CD8-positive, alpha-beta memory T cell (primary cell): Measurements from ENCODE around the gene ZNF239. TPM values are rescaled to one million over a fixed set of nuclear protein-coding genes. Genes with fewer than 3 reads are reported as not detected.
A peak's percentile ranks its signal among the peaks of the same experiment; 100 is the strongest.
"Not testable (repeated sequence)": the region's sequence is repeated elsewhere in the genome, so short reads cannot be mapped to it uniquely, and the experiment has no call there.

Source experiments
- CTCF ChIA-PET: fragments of 350-600 bp; sonication (Branson Sonifier 250); formaldehyde crosslinking; loops from one replicate; lab custom pipeline; 2021; ENCODE audit warnings: antibody characterized with exemption; lab: Charles Lee
- POLR2A ChIA-PET: fragments of 350-600 bp; sonication (Branson Sonifier 250); formaldehyde crosslinking; loops from one replicate; lab custom pipeline; 2021; ENCODE audit warnings: antibody characterized with exemption; lab: Charles Lee
- DNase-seq, 5 donors: peaks; one replicate each; pipeline versions ENCODE4 v3.0.0 to v3.0.0-alpha.2; 2020 to 2022; ENCODE audit warnings: mixed read lengths in 1 of 5
- H3K27ac ChIP-seq: one replicate; pipeline ENCODE4 v1.7.0; 2013; ENCODE audit warnings: low read depth, mild to moderate bottlenecking, low read length, moderate library complexity
- H3K27me3 ChIP-seq: 2 replicates; pipeline ENCODE4 v1.7.0; 2013; ENCODE audit warnings: low read length, mild to moderate bottlenecking; ENCODE audit not compliant: insufficient read depth, poor library complexity, severe bottlenecking
- H3K36me3 ChIP-seq: 2 replicates; pipeline ENCODE4 v1.7.0; 2013; ENCODE audit warnings: mild to moderate bottlenecking, low read length, moderate library complexity; ENCODE audit not compliant: insufficient read depth
- H3K4me1 ChIP-seq: 2 replicates; pipeline ENCODE4 v1.7.0; 2013; ENCODE audit warnings: mild to moderate bottlenecking, low read length, moderate library complexity; ENCODE audit not compliant: insufficient read depth
- H3K4me3 ChIP-seq: 2 replicates; pipeline ENCODE4 v1.7.0; 2013; ENCODE audit warnings: mild to moderate bottlenecking, low read length
- H3K9me3 ChIP-seq: 2 replicates; pipeline ENCODE4 v1.7.0; 2013; ENCODE audit warnings: mild to moderate bottlenecking, low read length
- H3K27ac Mint-ChIP-seq, 8 donors: one replicate each; pipeline ENCODE4 v1.8.0; 2020 to 2021; ENCODE audit warnings: mixed read lengths in 8 of 8, mild to moderate bottlenecking in 6 of 8, inconsistent platforms in 3 of 8, moderate library complexity in 3 of 8
- H3K27me3 Mint-ChIP-seq, 2 donors: one replicate each; pipeline ENCODE4 v1.8.0; 2020 to 2021; ENCODE audit warnings: mixed read lengths in 2 of 2, mild to moderate bottlenecking in 1 of 2, moderate library complexity in 1 of 2
- H3K36me3 Mint-ChIP-seq, 3 donors: one replicate each; pipeline ENCODE4 v1.8.0; 2020 to 2021; ENCODE audit warnings: mixed read lengths in 3 of 3, inconsistent platforms in 1 of 3, mild to moderate bottlenecking in 1 of 3
- H3K4me1 Mint-ChIP-seq, 3 donors: one replicate each; pipeline ENCODE4 v1.8.0; 2020 to 2021; ENCODE audit warnings: mixed read lengths in 3 of 3, inconsistent platforms in 1 of 3, mild to moderate bottlenecking in 1 of 3
- H3K4me3 Mint-ChIP-seq, 7 donors: one replicate each; pipeline ENCODE4 v1.8.0; 2020 to 2021; ENCODE audit warnings: mixed read lengths in 7 of 7, mild to moderate bottlenecking in 6 of 7, moderate library complexity in 4 of 7, inconsistent platforms in 2 of 7
- H3K9me3 Mint-ChIP-seq, 5 donors: one replicate each; pipeline ENCODE4 v1.8.0; 2020 to 2022; ENCODE audit warnings: mixed read lengths in 5 of 5, mild to moderate bottlenecking in 3 of 5, moderate library complexity in 2 of 5, inconsistent platforms in 1 of 5
- polyA plus RNA-seq: library from polyadenylated mRNA; unstranded; fragments of 300-500 nt; fragmentation: Illumina TruSeq; gene quantifications from one replicate; pipeline ENCODE4 v1.2.3, GENCODE V29; 2021
- total RNA-seq, 2 experiments: library from RNA; stranded (reverse); gene quantifications; one replicate each; pipeline ENCODE4 v1.2.3, GENCODE V29; 2021

ZNF239 gene
- total and polyA plus RNA-seq, 3 experiments from 2014 or later: 0.90 to 1.6 (median 1.4) TPM

DNA sequence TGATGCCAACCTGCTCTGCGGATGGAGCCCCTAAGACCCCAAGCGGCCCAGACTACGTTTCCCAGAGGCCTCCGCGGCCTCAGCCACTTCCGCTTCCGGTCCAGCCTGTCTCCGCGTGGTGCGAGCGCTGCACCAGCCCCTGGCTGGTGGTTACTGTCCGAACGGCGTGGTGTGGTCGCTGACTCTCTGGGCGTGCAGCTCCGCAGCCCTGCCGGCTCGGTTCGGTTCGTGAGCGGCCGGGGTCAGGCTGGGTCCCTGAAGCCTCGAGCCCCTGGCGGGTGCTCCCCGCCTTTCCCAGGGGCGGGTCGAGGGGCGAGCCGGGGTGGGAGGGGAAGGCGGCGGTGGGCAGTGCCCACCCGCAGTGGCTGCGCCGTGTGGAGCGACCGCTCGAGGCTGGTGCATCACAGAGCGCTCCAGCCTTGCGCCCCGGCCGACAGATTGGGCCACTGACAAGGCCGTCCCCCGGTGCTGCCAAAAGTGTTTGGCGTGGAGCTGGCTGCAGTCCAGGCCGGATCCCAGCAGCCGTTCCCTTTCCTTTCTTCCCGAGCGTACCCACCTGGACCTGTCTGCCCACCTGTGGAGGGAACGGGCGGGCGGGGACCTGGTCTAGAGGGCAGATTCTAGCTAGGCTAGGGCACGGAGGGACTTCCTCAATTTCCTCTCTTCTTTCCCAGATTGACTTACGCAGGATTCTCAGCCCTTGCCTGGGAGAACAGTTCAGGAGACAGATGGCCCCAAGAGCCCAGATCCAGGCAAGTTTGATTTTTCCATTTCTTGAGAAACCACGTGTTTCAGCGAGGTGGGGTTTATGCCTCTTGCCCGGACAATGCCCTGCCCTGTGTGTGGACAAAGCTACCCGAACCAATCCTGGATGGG, 32.1 kb upstream of the ZNF239 start, which contains the start of gene ZNF485:
ZNF485 (plus strand) TSS at position 116 of the 876 bp plus-strand sequence; CDS start at position 729, 613 bp downstream.
- CTCF ChIA-PET: interaction anchor here (1.3 kb wide), 1 partner anchor 83 kb away, joined by 4 read pairs; no protein-coding TSS in a partner anchor
- peak; percentile 38 to 76 (median 54) for DNase-seq
- no peaks in the 10 kb centered on the region for H3K9me3 ChIP-seq
- H3K36me3 ChIP-seq: no peaks in the 10 kb centered on the region
- H3K4me1 ChIP-seq: peaks cover 13% of the 10 kb centered on the region
- H3K27ac Mint-ChIP-seq: peak within 1 kb of the TSS; percentile 62 to 88 (median 73)
- H3K9me3 Mint-ChIP-seq: no peaks in the 10 kb centered on the region
- H3K4me3 ChIP-seq: peak within 1 kb of the TSS; percentile 72
- peak within 1 kb of the TSS; percentile 51 for H3K27ac ChIP-seq
- H3K27me3 ChIP-seq: no peaks in the 10 kb centered on the region
- POLR2A ChIA-PET: interaction anchor here (1.1 kb wide), 1 partner anchor 32 kb away, joined by 5 read pairs; the partner anchor contains the start of gene ZNF239
- no peaks in the 10 kb centered on the region for H3K27me3 Mint-ChIP-seq
- peaks cover 14 to 28% (median 16%) of the 10 kb centered on the region in 3 donors for H3K36me3 Mint-ChIP-seq
- peak within 1 kb of the TSS; percentile 78 to 91 (median 83) for H3K4me3 Mint-ChIP-seq
- peaks cover 29 to 42% (median 33%) of the 10 kb centered on the region in 3 donors for H3K4me1 Mint-ChIP-seq

DNA sequence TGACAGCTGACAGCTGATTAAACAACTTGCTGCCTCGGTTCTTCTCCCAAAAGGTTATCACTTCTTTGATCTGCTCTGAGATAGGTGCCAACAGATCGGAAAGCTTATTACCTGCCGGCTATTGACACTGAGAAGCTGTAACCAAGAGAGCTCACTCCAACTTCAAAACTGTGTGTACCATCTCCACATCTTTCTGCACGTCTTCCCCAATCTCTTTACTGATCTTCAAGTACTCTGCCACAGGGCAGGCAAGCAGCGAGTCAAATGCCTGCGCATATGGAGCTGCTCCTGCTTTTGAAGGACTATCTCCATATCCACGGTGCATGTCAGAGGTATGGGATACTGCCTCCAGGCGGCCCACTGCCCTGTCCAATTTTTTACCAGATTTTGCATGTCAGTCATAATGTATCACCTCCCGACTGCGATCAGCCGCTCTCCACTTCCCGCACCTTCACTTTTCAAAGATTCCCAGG, 31.5 kb upstream of the ZNF239 start:
- Mint-ChIP-seq H3K27me3 (no peaks in the 10 kb centered on the region), H3K4me3 (peak overlapping the region; percentile 78 to 91 (median 83)), H3K36me3 (peaks cover 10 to 25% (median 12%) of the 10 kb centered on the region in 3 donors), H3K9me3 (no peaks in the 10 kb centered on the region), H3K4me1 (peaks cover 29 to 42% (median 33%) of the 10 kb centered on the region in 3 donors), H3K27ac (peak overlapping the region in 6 of 8 donors; percentile 62 to 88 (median 74))
- POLR2A ChIA-PET: interaction anchor here (1.0 to 1.1 kb wide), 2 partner anchors 31 to 43 kb away, joined by 3 to 5 read pairs; partner anchors contain the start of genes ZNF239 and ZNF32
- H3K9me3 ChIP-seq: no peaks in the 10 kb centered on the region
- CTCF ChIA-PET: interaction anchor here (1.3 kb wide), 1 partner anchor 84 kb away, joined by 4 read pairs; no protein-coding TSS in a partner anchor
- peaks cover 13% of the 10 kb centered on the region for H3K4me1 ChIP-seq
- no peak for DNase-seq
- H3K36me3 ChIP-seq: no peaks in the 10 kb centered on the region
- H3K27ac ChIP-seq: no peak overlapping the region
- peak overlapping the region; percentile 72 for H3K4me3 ChIP-seq
- H3K27me3 ChIP-seq: no peaks in the 10 kb centered on the region

GRCh38 chr10:43601576-43601975, 27.2 kb upstream of the ZNF239 start:
- H3K9me3 ChIP-seq, H3K4me3 ChIP-seq, H3K36me3 ChIP-seq, DNase-seq, H3K27me3 ChIP-seq, H3K27me3 Mint-ChIP-seq, H3K4me3 Mint-ChIP-seq, H3K36me3 Mint-ChIP-seq, H3K4me1 ChIP-seq, H3K27ac ChIP-seq, H3K27ac Mint-ChIP-seq, POLR2A ChIA-PET, H3K9me3 Mint-ChIP-seq, CTCF ChIA-PET: not testable (repeated sequence)
- peaks cover 13 to 22% (median 17%) of the 10 kb centered on the region in 3 donors for H3K4me1 Mint-ChIP-seq

DNA sequence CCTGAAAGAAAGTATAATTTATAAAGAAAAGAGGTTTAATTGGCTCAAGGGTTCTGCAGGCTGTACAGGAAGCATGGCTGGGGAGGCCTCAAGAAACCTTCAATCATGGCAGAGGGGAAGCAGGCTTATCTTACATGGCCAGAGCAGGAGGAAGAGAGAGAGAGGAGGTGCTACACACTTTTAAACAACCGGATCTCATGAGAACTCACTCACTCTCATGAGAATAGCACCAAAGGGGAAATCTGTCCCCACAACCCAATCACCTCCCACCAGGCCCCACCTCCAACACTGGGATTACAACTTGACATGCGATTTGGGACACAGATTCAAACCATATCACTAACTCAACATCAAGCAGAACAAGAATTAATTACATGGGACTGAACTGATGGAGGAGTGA, 24.9 kb upstream of the ZNF239 start:
- Histone ChIP-seq H3K27ac (no peak overlapping the region), H3K27me3 (no peaks in the 10 kb centered on the region), H3K36me3 (no peaks in the 10 kb centered on the region), H3K9me3 (no peaks in the 10 kb centered on the region), H3K4me1 (peaks cover 23% of the 10 kb centered on the region), H3K4me3 (no peak overlapping the region)
- H3K27me3 Mint-ChIP-seq: no peaks in the 10 kb centered on the region
- H3K27ac Mint-ChIP-seq: peak overlapping the region in 1 of 8 donors; percentile 71
- no peak for DNase-seq
- no peaks in the 10 kb centered on the region for H3K36me3 Mint-ChIP-seq
- peaks cover 28 to 35% (median 29%) of the 10 kb centered on the region in 3 donors for H3K4me1 Mint-ChIP-seq
- ChIA-PET CTCF (no interaction called here), POLR2A (no interaction called here)
- H3K4me3 Mint-ChIP-seq: no peak overlapping the region
- no peaks in the 10 kb centered on the region for H3K9me3 Mint-ChIP-seq

DNA sequence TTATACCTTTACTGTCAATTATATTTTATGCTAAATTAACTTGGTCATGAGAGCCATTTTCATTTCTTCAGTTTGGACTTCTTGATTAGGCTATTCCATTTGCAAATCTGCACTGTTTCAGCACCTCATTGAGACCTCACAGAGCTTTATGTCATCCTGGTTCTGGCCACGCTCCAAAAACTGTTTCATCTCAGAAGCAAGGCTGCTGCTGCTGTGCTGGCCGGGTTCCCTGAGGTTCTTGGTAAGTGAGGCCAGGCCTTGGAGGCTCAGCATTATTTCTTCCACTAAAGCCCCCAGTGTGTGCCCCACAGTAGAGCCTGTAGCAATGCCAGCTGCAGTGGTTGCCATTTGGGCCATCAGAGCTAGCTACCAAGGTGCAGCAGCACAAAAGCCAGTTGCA, 24.0 kb upstream of the ZNF239 start:
- H3K4me3 ChIP-seq: no peak overlapping the region
- H3K27ac ChIP-seq: no peak overlapping the region
- H3K36me3 Mint-ChIP-seq: peaks cover 0 to 6% (median 2%) of the 10 kb centered on the region in 3 donors
- H3K27ac Mint-ChIP-seq: no peak overlapping the region
- no peaks in the 10 kb centered on the region for H3K27me3 Mint-ChIP-seq
- no peaks in the 10 kb centered on the region for H3K27me3 ChIP-seq
- no peak for DNase-seq
- peaks cover 0 to 3% (median 0%) of the 10 kb centered on the region in 5 donors for H3K9me3 Mint-ChIP-seq
- ChIA-PET POLR2A (no interaction called here), CTCF (no interaction called here)
- no peaks in the 10 kb centered on the region for H3K36me3 ChIP-seq
- no peak overlapping the region for H3K4me3 Mint-ChIP-seq
- H3K9me3 ChIP-seq: no peaks in the 10 kb centered on the region
- H3K4me1 Mint-ChIP-seq: peaks cover 31 to 38% (median 32%) of the 10 kb centered on the region in 3 donors
- peaks cover 23% of the 10 kb centered on the region for H3K4me1 ChIP-seq

DNA sequence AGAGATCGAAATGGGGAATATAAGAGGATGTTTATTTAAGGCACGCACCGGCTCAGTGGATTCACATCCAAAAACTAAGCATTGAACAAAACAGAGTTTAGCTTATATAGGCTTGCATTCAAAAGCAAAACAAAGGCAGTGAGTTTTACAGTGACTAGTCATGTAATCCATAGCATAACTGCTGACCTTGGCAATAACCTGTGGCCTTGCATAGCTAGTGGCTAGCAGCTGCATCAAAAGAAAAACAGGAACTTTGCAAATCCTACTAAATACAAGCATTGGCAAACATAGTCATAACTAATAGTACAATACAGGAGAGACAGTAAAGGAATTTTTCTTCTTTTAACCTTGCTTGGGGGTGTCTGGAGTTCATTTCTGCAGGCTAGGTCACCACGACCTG, 22.1 kb upstream of the ZNF239 start:
- Mint-ChIP-seq H3K27me3 (no peaks in the 10 kb centered on the region), H3K36me3 (peaks cover 0 to 13% (median 2%) of the 10 kb centered on the region in 3 donors), H3K27ac (peak overlapping the region in 2 of 8 donors; percentile 5 to 29), H3K9me3 (peaks cover 5 to 10% (median 8%) of the 10 kb centered on the region in 5 donors), H3K4me3 (peak overlapping the region in 2 of 7 donors; percentile 87 to 88), H3K4me1 (peaks cover 31 to 38% (median 32%) of the 10 kb centered on the region in 3 donors)
- DNase-seq: no peak
- H3K27ac ChIP-seq: no peak overlapping the region
- no peaks in the 10 kb centered on the region for H3K27me3 ChIP-seq
- H3K9me3 ChIP-seq: no peaks in the 10 kb centered on the region
- ChIA-PET CTCF (no interaction called here), POLR2A (no interaction called here)
- H3K4me1 ChIP-seq: peaks cover 23% of the 10 kb centered on the region
- no peak overlapping the region for H3K4me3 ChIP-seq
- no peaks in the 10 kb centered on the region for H3K36me3 ChIP-seq

DNA sequence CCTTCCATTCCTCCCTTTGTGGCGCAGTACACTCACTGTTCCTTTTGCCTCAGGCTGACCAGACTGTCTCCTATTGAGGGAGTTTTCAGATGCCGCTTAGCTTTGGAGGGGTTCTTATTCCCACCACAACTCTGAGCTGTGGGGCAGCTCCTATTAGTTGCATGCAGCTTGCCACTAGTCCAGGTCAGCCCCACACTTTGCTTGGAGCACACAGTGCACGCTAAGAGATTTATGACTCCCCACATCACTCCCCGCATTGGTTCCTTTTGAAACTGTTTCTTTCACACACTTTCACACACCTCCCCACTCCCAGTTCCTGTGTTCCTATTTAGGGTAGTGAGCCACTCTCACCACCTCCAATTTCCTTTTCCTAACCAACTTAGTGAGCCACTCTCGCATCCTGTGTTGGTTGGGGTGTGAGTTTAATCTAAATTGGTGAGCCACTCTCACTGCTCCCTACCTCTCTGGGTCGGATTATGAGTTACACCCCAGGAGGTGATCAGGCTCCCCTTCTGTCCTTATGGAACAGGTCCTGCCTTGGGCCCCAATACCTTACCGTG, 21.4 kb upstream of the ZNF239 start:
- Histone ChIP-seq H3K27me3 (no peaks in the 10 kb centered on the region), H3K27ac (no peak overlapping the region), H3K36me3 (no peaks in the 10 kb centered on the region), H3K9me3 (no peaks in the 10 kb centered on the region), H3K4me3 (peak overlapping the region; percentile 35), H3K4me1 (peaks cover 23% of the 10 kb centered on the region)
- Mint-ChIP-seq H3K27me3 (no peaks in the 10 kb centered on the region), H3K9me3 (peaks cover 5 to 12% (median 10%) of the 10 kb centered on the region in 5 donors), H3K4me3 (peak overlapping the region; percentile 65 to 91 (median 87)), H3K36me3 (peaks cover 0 to 18% (median 2%) of the 10 kb centered on the region in 3 donors), H3K27ac (peak overlapping the region; percentile 41 to 97 (median 82)), H3K4me1 (peaks cover 31 to 38% (median 32%) of the 10 kb centered on the region in 3 donors)
- DNase-seq: peak in 1 of 5 donors; percentile 16
- ChIA-PET POLR2A (no interaction called here), CTCF (interaction anchor here (2.8 kb wide), 1 partner anchor 22 kb away, joined by 8 read pairs; the partner anchor contains the start of gene ZNF239)
